IMR-90 (cell line): Measurements from ENCODE around the gene TXNDC15. TPM values are rescaled to one million over a fixed set of nuclear protein-coding genes. Genes with fewer than 3 reads are reported as not detected.

Source experiments
- ATAC-seq: fragments of 200-7000 bp; cut with Tn5 transposase; 2 replicates; pipeline ENCODE4 v1.9.1; 2020; ENCODE audit warnings: low read depth, mild to moderate bottlenecking, moderate library complexity
- BruUV-seq: library from RNA; stranded (reverse); fragments of 400-500 nt; replicated peaks from 2 replicates; lab custom pipeline; 2021; lab: Mats Ljungman, UMichigan
- CTCF ChIA-PET: fragments of 300-600 bp; formaldehyde crosslinking; extraction: SDS; loops from one replicate; lab custom pipeline; 2021; ENCODE audit warnings: antibody characterized with exemption; lab: Yijun Ruan, JAX
- POLR2A ChIA-PET: fragments of 300-600 bp; sonication (Branson Sonifier 250); formaldehyde crosslinking; loops from one replicate; lab custom pipeline; 2022; ENCODE audit warnings: antibody characterized with exemption; ENCODE audit not compliant: unreplicated experiment; lab: Charles Lee
- DNase-seq: peaks from one replicate; pipeline ENCODE4 v3.0.0; 2013
- H2AFZ ChIP-seq: replicated peaks from 2 replicates; pipeline ENCODE3; 2013; ENCODE audit warnings: low read length, mild to moderate bottlenecking; ENCODE audit not compliant: poor library complexity
- H2AK5ac ChIP-seq: 2 replicates; pipeline ENCODE4 v1.6.1; 2013; ENCODE audit warnings: low read depth, low read length, inconsistent platforms
- H2AK9ac ChIP-seq: replicated peaks from 2 replicates; pipeline ENCODE3; 2013; ENCODE audit warnings: mild to moderate bottlenecking, low read depth, low read length, moderate library complexity; ENCODE audit not compliant: poor library complexity
- H2BK120ac ChIP-seq: 2 replicates; pipeline ENCODE4 v1.6.1; 2013; ENCODE audit warnings: low read depth, low read length, inconsistent platforms
- H2BK15ac ChIP-seq: 3 replicates; pipeline ENCODE4 v1.6.1; 2013; ENCODE audit warnings: low read depth, low read length, inconsistent platforms
- H2BK20ac ChIP-seq: 2 replicates; pipeline ENCODE4 v1.6.1; 2013; ENCODE audit warnings: low read depth, mild to moderate bottlenecking, inconsistent platforms, low read length, moderate library complexity
- H2BK5ac ChIP-seq: 2 replicates; pipeline ENCODE4 v1.6.1; 2013; ENCODE audit warnings: mild to moderate bottlenecking, low read depth, low read length, inconsistent platforms; ENCODE audit not compliant: poor library complexity, severe bottlenecking
- H3K14ac ChIP-seq: replicated peaks from 2 replicates; pipeline ENCODE4 v1.6.1; 2013; ENCODE audit warnings: low read depth, low read length, inconsistent platforms
- H3K18ac ChIP-seq: 2 replicates; pipeline ENCODE4 v1.6.1; 2013; ENCODE audit warnings: low read depth, low read length, control low read depth
- H3K23ac ChIP-seq: 2 replicates; pipeline ENCODE4 v1.6.1; 2013; ENCODE audit warnings: low read depth, low read length, inconsistent platforms
- H3K27ac ChIP-seq: 2 replicates; pipeline ENCODE4 v1.5.1; 2013; ENCODE audit warnings: mild to moderate bottlenecking, control low read depth, low read length; ENCODE audit not compliant: insufficient read depth
- H3K27me3 ChIP-seq: 2 replicates; pipeline ENCODE4 v1.6.1; 2013; ENCODE audit warnings: low read length; ENCODE audit not compliant: control insufficient read depth, insufficient read depth
- H3K36me3 ChIP-seq: 2 replicates; pipeline ENCODE4 v1.6.1; 2013; ENCODE audit warnings: low read length, mixed read lengths; ENCODE audit not compliant: control insufficient read depth, insufficient read depth
- H3K4ac ChIP-seq: 2 replicates; pipeline ENCODE4 v1.6.1; 2013; ENCODE audit warnings: low read depth, low read length, inconsistent platforms
- H3K4me1 ChIP-seq: 2 replicates; pipeline ENCODE4 v1.6.1; 2013; ENCODE audit warnings: low read length, mixed read lengths; ENCODE audit not compliant: control insufficient read depth, insufficient read depth
- H3K4me2 ChIP-seq: 2 replicates; pipeline ENCODE4 v1.6.1; 2013; ENCODE audit warnings: low read depth, mild to moderate bottlenecking, control low read depth, low read length, moderate library complexity
- H3K4me3 ChIP-seq: 2 replicates; pipeline ENCODE4 v1.5.1; 2013; ENCODE audit warnings: low read depth, mild to moderate bottlenecking, control low read depth, low read length, moderate library complexity; ENCODE audit not compliant: insufficient read depth
- H3K56ac ChIP-seq: 2 replicates; pipeline ENCODE4 v1.6.1; 2013; ENCODE audit warnings: low read length, inconsistent platforms; ENCODE audit not compliant: insufficient read depth; ENCODE audit errors: extremely low read depth
- H3K79me1 ChIP-seq, 2 experiments: 2 replicates each; pipeline ENCODE4 v1.6.1; 2013; ENCODE audit warnings: low read length in 2 of 2, inconsistent platforms in 1 of 2, low read depth in 1 of 2
- H3K9ac ChIP-seq: 2 replicates; pipeline ENCODE4 v1.6.1; 2013; ENCODE audit warnings: low read depth, low read length, control low read depth
- H3K9me1 ChIP-seq: 2 replicates; pipeline ENCODE4 v1.6.1; 2013; ENCODE audit warnings: low read length, inconsistent platforms; ENCODE audit not compliant: insufficient read depth
- H3K9me3 ChIP-seq: 2 replicates; pipeline ENCODE4 v1.6.1; 2013; ENCODE audit warnings: low read length; ENCODE audit not compliant: control insufficient read depth, insufficient read depth
- H4K20me1 ChIP-seq: 2 replicates; pipeline ENCODE4 v1.6.1; 2013; ENCODE audit warnings: low read length, inconsistent platforms; ENCODE audit not compliant: insufficient read depth
- H4K5ac ChIP-seq: 2 replicates; pipeline ENCODE4 v1.6.1; 2013; ENCODE audit warnings: mild to moderate bottlenecking, low read depth, low read length, control low read depth
- H4K8ac ChIP-seq, 2 experiments: 2 replicates each; pipeline ENCODE4 v1.6.1; 2013; ENCODE audit warnings: low read depth in 2 of 2, low read length in 2 of 2, control low read depth in 1 of 2, inconsistent platforms in 1 of 2
- H4K91ac ChIP-seq: 2 replicates; pipeline ENCODE4 v1.6.1; 2013; ENCODE audit warnings: low read depth, low read length, inconsistent platforms; ENCODE audit not compliant: insufficient read depth
- BHLHE40 ChIP-seq: fragments of 150-350 bp; IDR thresholded peaks from 2 replicates; pipeline ENCODE4 v1.6.1; 2016; ENCODE audit warnings: mild to moderate bottlenecking, low read depth, low read length
- CHD1 ChIP-seq: IDR thresholded peaks from 2 replicates; pipeline ENCODE4 v1.6.1; 2012; ENCODE audit warnings: low read depth, low read length, improper control_type of control experiment
- FOS ChIP-seq: fragments of 150-350 bp; IDR thresholded peaks from 2 replicates; pipeline ENCODE4 v1.6.1; 2016; ENCODE audit warnings: low read depth, low read length
- MXI1 ChIP-seq: IDR thresholded peaks from 2 replicates; pipeline ENCODE4 v1.6.1; 2012; ENCODE audit warnings: low read depth, mild to moderate bottlenecking, low read length, moderate library complexity, borderline replicate concordance
- SMC3 ChIP-seq: fragments of 150-350 bp; IDR thresholded peaks from 2 replicates; pipeline ENCODE4 v1.6.1; 2016; ENCODE audit warnings: low read depth, mild to moderate bottlenecking, antibody characterized with exemption, low read length, moderate library complexity
- WGBS, 2 experiments: methylation state at CpG; one replicate each; pipeline versions ENCODE4 v1.1.5 to v1.1.7; 2013; ENCODE audit warnings: missing lambda C conversion rate in 2 of 2; ENCODE audit not compliant: insufficient read length in 1 of 2; ENCODE audit errors: extremely low coverage in 2 of 2; 5-methylcytosine and 5-hydroxymethylcytosine counted together
- dilution Hi-C: fragments of 300-500 bp; cut with HindIII; formaldehyde crosslinking; loops from one replicate; pipeline ENCODE4 v1.14.3; 2018; ENCODE audit warnings: low sequenced_read_pairs; ENCODE audit not compliant: unreplicated experiment
- in situ Hi-C: fragments of 300-500 bp; cut with MboI; formaldehyde crosslinking; loops from 3 replicates; pipeline ENCODE4 v1.14.3; 2019; ENCODE audit warnings: low sequenced_read_pairs, inconsistent platforms, mixed read lengths
- intact Hi-C: fragments of 100-400 bp; cut with micrococcal nuclease; formaldehyde crosslinking; loops from 2 replicates; pipeline ENCODE4 v1.10.0; 2022
- polyA plus RNA-seq, 3 experiments: library from polyadenylated mRNA; depleted of rRNA; stranded (reverse); fragments of >200 nt; gene quantifications; 2 replicates each; pipeline ENCODE4 v1.2.3, GENCODE V29; 2012; ENCODE audit warnings: low replicate concordance in 1 of 3
- total RNA-seq: library from RNA; depleted of rRNA; stranded (reverse); fragments of >200 nt; gene quantifications from 2 replicates; pipeline ENCODE4 v1.2.3, GENCODE V29; 2012
- TF ChIP-seq, protein P1 (sequence below): conservative IDR thresholded peaks from 2 replicates; pipeline ENCODE4 v1.5.1; 2012; ENCODE audit warnings: mild to moderate bottlenecking, low read depth, low read length, improper control_type of control experiment

The TXNDC15 gene
- total and polyA plus RNA-seq, 2 of the 4 experiments (the other 2 are of a cell fraction) = 87.0 to 125 TPM

DNA sequence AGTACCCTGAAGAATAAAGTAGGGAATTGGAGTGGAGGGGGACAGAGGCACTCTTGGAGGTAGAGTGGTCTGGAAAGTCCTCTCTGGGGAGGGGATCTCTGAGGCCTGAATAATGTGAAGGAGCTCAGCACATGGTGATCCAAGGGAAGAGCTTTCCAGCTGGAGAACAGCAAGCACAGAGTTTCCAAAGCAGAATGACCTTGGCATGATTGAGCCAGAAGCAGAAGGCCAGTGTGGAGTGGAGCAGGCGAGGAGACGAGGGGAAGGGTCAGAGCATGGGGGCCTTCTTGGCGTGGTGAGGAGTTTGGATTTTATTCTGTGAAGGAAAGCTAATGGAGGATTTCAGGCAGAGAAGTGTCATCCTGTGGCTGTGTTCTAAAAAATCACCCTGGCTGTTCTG lies 39.1 kb downstream of the TXNDC15 start:
- Histone ChIP-seq H3K23ac (no peak overlapping the region), H3K9me3 (no peaks in the 10 kb centered on the region), H2AK5ac (no peak overlapping the region), H3K4ac (no peak overlapping the region), H4K5ac (no peak overlapping the region), H2BK5ac (no peak overlapping the region), H3K18ac (no peak overlapping the region), H3K9me1 (no peaks in the 10 kb centered on the region), H2BK20ac (no peak overlapping the region), H3K4me2 (no peak overlapping the region), H3K56ac (no peak overlapping the region), H3K4me1 (no peaks in the 10 kb centered on the region), H2BK120ac (no peak overlapping the region), H2AK9ac (no peak overlapping the region), H4K8ac (no peak overlapping the region), H3K14ac (no peak overlapping the region), H3K79me1 (peaks cover 0 to 13% of the 10 kb centered on the region in 2 experiments), H2AFZ (no peak overlapping the region), H3K4me3 (no peak overlapping the region), H4K91ac (no peak overlapping the region), H3K27ac (no peak overlapping the region), H3K9ac (no peak overlapping the region), H3K27me3 (no peaks in the 10 kb centered on the region), H2BK15ac (no peak overlapping the region), H3K36me3 (peaks cover 6% of the 10 kb centered on the region; the same call in 1 of the 2 replicates), H4K20me1 (no peaks in the 10 kb centered on the region)
- BruUV-seq = no TSS peak
- CTCF ChIA-PET = no interaction called here
- dilution Hi-C loops = no loop called here
- intact Hi-C loops = no loop called here
- in situ Hi-C loops = no loop called here
- ATAC-seq (no peak), DNase-seq (no peak)
- no peak for TF ChIP-seq MXI1
- TF ChIP-seq, protein P1, sequence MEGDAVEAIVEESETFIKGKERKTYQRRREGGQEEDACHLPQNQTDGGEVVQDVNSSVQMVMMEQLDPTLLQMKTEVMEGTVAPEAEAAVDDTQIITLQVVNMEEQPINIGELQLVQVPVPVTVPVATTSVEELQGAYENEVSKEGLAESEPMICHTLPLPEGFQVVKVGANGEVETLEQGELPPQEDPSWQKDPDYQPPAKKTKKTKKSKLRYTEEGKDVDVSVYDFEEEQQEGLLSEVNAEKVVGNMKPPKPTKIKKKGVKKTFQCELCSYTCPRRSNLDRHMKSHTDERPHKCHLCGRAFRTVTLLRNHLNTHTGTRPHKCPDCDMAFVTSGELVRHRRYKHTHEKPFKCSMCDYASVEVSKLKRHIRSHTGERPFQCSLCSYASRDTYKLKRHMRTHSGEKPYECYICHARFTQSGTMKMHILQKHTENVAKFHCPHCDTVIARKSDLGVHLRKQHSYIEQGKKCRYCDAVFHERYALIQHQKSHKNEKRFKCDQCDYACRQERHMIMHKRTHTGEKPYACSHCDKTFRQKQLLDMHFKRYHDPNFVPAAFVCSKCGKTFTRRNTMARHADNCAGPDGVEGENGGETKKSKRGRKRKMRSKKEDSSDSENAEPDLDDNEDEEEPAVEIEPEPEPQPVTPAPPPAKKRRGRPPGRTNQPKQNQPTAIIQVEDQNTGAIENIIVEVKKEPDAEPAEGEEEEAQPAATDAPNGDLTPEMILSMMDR = no peak
- TF ChIP-seq BHLHE40 = no peak
- TF ChIP-seq SMC3 = no peak
- no peak for TF ChIP-seq CHD1
- TF ChIP-seq FOS = no peak
- 96% methylated on average over 3 of the region's 3 CpGs; no CpG with 5 or more reads in 1 of the 2 experiments for WGBS, 2 experiments
- POLR2A ChIA-PET = no interaction called here
